GM10266 (cell line): ENCODE measurements around the gene TMEM53.
A peak's percentile ranks its signal among the peaks of the same experiment; 100 is the strongest.

Source experiments
- DNase-seq: peaks from one replicate; pipeline ENCODE4 v3.0.0; 2012; ENCODE audit errors: extremely low spot score
- TF ChIP-seq, protein P1 (sequence below): IDR thresholded peaks from 2 replicates; pipeline ENCODE4 v1.5.1; 2012; ENCODE audit warnings: mild to moderate bottlenecking, low read depth; ENCODE audit not compliant: control insufficient read depth, insufficient read depth; ENCODE audit errors: missing control alignments

Gene TMEM53

DNA sequence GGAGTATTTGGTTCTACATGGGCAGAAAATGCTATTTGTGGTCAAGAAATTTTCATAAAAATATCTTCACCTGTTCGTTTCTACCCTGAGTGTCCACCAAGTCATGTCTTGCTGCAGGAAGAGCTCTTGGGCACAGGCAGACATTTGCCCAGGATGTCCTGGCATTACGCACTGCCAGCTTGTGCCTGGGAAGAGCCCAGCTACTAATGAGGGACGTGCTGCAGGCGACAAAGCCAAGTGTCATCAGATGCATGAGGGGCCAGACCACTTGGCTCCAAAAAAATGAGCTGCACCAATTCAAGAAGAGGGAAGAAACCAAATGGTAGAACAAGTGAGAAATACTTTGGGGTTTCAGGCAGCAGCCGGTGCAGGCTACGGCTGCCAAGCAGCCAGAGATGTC, 43.8 kb upstream of the TMEM53 start:
- no peak for DNase-seq
- TF ChIP-seq, protein P1, sequence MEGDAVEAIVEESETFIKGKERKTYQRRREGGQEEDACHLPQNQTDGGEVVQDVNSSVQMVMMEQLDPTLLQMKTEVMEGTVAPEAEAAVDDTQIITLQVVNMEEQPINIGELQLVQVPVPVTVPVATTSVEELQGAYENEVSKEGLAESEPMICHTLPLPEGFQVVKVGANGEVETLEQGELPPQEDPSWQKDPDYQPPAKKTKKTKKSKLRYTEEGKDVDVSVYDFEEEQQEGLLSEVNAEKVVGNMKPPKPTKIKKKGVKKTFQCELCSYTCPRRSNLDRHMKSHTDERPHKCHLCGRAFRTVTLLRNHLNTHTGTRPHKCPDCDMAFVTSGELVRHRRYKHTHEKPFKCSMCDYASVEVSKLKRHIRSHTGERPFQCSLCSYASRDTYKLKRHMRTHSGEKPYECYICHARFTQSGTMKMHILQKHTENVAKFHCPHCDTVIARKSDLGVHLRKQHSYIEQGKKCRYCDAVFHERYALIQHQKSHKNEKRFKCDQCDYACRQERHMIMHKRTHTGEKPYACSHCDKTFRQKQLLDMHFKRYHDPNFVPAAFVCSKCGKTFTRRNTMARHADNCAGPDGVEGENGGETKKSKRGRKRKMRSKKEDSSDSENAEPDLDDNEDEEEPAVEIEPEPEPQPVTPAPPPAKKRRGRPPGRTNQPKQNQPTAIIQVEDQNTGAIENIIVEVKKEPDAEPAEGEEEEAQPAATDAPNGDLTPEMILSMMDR, result no peak

DNA sequence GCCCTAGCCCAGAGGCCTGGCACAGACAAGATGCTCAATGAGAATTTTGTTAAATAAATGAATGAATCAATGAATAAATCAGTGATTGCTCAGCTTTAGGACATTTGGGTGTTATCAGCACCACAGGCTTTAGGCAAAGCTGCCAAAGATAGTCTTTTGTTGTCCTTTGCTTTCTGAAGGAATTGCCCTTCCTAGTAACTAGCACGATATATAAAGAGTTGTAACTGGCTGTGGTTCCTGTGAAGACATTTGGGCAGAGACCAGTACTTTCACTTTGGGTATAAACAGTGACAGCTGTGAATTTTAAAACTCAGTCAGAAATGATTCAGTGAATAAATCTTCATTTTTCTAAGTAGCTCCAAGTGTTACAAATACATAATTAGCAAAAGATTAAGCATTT, 43.4 kb upstream of the TMEM53 start:
- no peak for DNase-seq
- TF ChIP-seq, protein P1, result no peak

DNA sequence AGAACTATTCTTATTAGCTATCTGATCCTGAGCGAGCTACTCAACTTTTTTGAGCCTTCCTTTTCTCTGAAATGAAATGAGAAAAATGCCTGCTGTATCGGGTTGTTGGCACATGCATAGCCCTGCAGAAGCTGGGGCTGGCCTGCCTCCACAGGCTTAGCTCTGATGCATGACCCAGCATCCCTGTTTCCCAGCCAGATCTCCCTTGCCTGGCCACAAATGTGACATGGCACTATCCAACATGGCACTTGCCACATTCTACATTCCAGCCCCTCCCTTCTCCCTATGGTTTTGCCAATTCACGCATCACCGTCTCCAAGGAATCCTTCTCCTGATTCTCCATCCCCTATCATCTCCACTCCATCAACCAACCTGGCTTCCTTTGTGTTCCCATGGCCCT, 42.9 kb upstream of the TMEM53 start:
- no peak for DNase-seq
- TF ChIP-seq, protein P1, result no peak

DNA sequence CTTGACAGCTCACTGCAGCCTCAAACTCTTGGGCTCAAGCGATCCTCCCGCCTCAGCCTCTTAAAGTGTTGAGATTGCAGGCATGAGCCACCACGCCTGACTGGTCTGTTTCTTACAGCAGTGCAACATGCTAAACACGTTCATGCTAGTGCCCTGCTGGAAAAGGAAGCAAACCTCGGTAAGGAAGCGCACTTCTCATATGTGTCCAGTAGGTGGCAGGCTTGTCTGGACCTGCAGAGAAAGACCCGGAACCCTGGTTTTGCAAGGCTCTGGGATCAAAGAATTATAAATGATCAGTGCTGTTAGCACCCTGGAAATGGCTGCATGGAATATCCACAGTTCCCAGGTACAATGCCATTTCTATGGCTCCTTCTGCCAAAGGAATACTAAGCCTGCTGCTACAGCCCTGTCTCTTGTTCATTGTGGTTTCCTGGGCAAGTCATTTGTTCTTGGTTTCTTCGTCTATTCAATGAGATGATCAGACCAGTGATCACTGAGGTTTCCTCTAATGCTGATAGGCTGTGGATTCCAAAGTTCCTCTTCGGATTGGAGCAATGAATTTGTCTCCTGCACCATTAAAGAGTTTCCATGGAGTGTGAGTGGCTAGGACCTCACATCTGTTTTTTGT, 40.8 kb upstream of the TMEM53 start:
- DNase-seq, result peak; percentile 76
- TF ChIP-seq, protein P1, result peak; percentile 94

DNA sequence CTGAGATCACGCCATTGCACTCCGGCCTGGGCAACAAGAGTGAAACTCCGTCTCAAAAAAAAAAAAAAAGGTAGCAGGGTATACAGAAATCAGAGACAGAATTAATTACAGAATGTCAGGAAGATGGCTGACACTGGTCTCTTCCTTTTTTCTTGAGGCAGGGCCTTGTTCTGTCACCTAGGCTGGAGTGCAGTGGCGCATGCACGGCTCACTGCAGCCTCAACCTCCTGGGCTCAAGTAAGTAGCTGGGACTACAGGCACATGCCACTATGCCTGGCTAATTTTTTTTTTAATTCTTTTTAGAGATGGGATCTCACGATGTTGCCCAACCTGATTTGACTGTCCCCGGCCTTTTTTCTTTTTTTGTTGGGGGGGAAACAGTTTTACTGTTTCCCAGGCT, 40.3 kb upstream of the TMEM53 start:
- TF ChIP-seq, protein P1, result no peak
- DNase-seq, result no peak

DNA sequence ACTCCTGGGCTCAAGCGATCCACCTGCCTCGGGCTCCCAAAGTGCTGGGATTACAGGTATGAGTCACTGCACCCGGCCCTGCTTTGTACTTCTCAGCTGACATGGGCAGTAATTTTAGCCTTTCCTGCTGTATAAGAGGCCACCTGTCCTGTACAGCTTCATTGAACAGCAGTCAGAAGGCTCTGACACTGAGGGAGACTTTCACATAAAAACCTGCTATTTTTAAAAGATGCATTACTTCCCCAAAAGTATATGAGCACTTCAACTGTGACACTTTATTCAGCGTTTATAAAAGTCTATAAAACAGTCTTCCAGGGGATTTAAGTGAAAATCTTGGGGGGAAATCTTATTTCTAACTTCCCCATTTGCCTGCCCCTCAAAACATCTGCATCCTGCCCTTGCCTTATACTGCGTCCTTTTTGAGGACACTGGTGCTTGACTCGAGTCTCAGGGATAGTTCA, 39.1 kb upstream of the TMEM53 start:
- TF ChIP-seq, protein P1, result no peak
- DNase-seq, result no peak

DNA sequence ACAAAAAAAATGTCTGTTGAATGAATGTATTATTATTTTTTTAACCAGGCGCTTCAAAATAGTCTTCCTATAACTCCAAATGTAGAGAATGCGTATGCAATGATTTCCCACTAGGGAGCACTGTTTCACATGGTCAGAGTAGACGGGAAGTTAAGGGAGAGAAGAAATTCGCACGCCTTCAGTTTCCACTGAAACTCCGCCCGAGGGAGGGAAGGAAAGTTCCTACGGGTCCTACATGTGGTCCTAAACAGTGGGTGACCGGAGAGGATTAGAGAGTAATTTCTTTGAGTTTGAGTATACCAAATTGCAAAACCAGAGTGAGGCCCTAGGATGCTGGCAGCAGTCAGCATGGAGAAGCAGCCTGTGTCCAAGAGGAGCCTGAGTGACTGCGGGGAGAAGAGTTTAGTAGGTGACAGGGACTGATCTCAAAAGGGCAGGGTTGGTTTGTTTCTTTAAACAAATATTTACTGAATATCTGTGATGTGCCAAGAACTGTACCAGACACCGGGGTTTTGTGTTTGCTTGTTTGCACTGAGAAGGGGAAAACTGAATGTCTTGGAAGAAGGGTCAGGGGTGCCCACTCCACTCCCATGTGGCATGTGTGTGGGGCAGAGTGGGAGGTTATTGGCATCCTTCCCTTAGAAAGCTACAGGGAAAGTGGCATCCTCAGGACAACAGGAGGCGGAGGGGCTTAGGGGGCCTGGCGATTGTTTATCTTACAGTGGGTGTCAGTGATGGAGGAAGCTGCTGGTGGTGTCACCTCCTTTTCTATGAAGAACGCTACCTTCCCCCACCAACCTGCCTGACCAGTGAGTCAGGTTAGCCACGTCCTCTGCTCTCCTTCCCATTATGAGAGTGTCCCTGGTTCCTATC, 33.9 kb upstream of the TMEM53 start:
- TF ChIP-seq, protein P1, result peak; percentile 62
- no peak for DNase-seq
